ENCODE results near the gene THSD7A.
"Not testable (repeated sequence)": the region's sequence is repeated elsewhere in the genome, so short reads cannot be mapped to it uniquely, and the experiment has no call there.

Gene THSD7A

DNA sequence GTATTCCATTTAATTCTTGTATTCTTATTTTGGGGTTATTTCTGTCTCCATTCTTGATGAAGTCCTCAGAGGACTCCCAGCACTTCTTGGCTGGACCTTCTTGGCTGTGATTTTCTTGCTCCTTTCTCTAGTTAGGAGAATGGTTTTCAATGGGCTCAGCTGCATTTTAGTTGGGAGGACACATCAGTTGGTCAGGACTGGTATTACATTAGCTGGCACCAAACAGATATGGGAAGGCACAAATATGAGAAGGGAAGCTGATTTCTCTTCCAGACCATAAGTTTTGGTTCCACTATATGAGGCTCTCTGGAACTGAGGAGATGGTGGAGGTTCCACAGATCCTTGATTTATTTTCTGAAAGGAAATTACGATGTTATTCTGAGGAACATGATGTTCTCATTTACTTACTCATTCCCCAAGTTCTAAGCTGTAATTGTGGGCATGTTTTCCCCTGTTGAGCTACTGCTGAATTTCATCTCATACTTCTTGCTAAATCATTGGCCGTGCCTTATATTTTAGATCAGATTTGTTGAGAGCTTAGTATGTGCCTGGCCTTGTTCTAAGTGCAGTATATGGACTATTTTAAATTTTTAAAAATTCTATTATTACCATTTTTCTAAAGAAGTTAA lies 261.0 kb downstream of the THSD7A start:
- DNase-seq = no peak

DNA sequence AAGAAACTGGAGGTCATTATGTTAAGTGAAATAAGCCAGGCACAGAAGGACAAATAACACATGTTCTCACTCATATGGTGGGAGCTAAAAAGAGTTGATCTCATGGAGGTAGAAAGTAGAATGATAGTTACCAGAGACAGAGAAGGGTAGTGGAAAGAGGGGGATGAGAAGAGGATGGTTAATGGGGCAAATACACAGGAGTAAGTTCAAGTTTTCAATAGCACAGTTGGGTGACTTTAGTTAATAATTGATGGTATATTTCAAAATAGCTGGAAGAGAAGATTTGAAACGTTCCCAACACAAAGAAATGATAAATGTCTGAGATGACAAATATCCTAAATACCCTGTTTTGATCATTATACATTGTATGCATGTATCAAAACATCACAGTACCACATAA lies 261.8 kb downstream of the THSD7A start:
- no peak for DNase-seq

DNA sequence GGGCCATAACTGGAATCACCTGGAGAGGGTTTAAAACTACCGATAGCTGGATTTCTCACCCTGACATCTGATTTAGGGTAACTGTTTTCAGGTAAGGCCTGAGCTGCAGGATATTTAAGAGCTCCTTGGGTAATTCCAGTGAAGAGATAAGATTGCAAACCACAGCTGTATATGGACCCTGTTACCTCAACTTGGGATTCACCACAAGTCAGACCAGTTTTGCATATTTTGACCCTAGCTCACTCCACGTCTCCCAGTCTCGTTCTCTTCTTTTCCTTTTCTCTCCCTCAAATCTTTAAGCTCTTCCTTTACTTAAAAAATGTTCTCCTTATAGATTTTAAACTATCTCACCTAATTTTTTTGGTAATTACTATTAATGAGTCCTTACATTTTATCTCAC lies 264.4 kb downstream of the THSD7A start:
- no peak for DNase-seq

- DNase-seq = no peak
These were observed 274.4 kb downstream of the THSD7A start for GRCh38 chr7:11557627-11558026.

DNA sequence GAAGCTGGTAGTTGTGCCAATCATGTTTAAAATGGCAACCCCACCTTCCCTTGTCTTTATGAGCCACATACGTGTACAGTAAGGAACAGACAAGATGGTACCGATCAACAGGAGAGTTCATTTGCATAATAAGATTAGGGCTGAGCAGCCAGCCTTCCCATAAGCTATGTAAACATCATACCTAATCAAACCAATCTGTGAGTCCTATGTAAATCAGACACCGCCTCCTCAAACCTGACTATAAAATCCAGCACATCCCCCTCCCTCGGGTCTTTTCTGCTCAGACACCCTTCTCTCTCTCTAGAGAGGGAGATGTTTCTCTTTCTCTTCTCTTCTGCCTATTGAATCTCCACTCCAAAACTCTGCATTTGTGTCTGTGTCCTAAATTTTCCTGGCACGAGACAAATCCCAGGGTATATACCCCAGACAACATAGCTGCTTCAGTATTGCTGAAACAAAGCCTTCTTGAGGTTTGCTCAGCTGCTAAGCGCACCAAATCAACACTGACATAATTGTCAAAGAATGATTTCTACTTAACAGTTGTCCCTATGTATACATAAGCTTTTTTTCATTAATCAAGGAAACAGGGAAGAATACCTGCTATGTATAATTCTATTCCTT lies 279.2 kb downstream of the THSD7A start:
- no peak for DNase-seq

GRCh38 chr7:11551470-11551869 lies 280.5 kb downstream of the THSD7A start:
- no peak for DNase-seq

GRCh38 chr7:11548532-11548931 lies 283.5 kb downstream of the THSD7A start:
- DNase-seq = no peak

GRCh38 chr7:11541330-11541729 lies 290.7 kb downstream of the THSD7A start:
- DNase-seq = no peak

DNA sequence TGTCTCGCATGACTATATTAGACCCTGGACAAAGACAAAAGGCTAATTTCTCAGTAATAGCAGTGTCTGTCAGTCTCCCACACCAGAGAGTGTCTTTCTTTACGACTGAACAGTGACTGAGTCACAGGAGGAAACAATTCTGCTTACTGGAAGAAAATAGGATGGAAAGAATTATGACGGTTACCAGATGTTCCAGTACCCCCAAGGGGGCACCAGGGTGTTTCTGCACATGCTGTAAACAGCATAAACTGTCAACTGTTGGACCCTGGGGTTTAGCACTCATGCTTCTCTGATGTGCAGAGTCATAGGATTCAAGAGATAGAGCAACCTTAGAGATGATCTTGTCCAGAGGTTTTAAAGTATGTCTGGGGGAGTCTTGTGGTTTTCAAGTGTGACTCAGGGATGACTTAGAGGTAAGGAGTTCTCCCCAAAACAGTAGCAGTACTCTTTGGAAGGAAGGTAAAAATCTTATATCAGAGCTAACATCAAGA lies 291.7 kb downstream of the THSD7A start:
- no peak for DNase-seq

- no peak for DNase-seq
These were observed 292.1 kb downstream of the THSD7A start for GRCh38 chr7:11539853-11540252.

DNA sequence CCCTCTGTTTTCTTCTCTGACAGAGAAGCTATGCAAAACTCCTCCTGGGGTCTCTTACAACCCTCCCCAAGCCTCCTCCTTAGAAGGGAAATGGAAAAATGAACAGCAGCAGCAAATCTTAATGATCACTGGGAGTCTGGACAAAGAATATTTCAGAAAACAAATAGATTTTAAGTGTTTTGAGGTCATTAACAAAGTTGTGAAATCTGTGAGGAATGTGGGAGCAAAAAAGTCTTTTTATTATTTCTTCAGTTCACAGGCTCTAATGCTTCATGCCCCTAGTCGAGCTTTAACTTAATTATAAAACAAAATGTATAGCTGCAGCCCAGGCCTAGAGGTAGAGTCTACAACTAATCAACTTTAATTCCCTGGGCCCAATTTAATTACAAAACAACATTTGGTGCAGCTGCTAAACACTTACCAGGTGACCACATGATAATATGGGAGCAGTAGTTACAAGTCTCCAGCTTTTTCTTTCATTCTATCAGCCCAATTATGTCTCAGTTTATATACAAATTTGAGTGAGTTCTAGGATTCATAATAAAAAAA lies 293.2 kb downstream of the THSD7A start:
- DNase-seq = no peak

DNA sequence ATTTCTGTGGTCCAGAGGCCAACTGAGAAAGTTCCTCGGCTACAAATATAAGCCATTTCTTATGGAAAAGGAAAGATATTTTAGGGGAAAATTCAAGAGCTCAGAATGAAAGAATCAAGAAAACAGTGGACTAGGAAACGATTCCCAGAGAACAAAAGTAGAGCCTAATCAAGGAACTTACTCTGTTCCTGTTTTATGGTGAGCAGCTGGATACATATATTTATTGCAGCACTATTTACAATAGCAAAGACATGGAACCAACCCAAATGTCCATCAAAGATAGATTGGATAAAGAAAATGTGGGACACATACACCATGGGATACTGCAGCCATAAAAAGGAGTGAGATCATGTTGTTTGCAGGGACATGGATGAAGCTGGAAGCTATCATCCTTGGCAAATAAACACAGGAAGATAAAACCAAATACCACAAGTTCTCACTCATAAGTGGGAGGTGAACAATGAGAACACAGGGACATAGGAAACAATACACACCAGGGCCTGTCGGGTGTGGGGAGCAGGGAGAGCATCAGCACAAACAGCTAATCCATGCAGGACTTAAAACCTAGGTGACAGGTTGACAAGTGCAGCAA lies 298.7 kb downstream of the THSD7A start:
- no peak for DNase-seq

DNA sequence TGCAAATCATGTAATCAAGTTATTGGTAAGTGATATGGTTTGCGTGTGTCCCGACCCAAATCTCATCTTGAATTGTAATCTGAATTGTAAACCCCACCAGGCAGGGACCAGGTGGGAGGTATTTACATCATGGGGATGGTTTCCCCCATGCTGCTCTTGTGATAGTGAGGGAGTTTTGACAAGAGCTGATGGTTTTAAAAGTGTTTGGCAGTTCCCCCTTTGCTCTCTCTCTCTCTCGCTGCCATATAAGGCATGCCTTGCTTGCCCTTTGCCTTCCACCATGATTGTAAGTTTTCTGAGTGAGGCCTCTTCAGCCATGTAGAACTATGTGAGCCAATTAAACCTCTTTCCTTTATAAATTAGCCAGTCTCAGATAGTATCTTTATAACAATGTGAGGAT lies 302.6 kb downstream of the THSD7A start:
- no peak for DNase-seq

DNA sequence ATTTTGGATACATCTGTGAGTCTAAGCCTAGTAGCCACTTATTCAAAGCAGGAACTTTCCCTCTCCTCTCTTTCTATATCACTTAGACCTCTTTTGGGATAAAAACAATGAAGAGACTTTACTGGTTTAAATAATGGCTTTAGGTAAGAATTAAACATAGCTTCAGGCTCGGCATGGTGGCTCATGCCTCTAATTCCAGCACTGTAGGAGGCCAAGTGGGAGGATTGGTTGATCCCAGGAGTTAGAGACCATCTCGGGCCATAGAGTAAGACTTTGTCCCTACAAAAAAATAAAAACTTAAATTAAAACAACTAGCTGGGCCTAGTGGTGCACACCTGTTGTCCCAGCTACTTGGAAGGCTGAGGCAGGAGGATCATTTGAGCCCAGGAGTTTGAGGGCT lies 304.3 kb downstream of the THSD7A start:
- DNase-seq = no peak

DNA sequence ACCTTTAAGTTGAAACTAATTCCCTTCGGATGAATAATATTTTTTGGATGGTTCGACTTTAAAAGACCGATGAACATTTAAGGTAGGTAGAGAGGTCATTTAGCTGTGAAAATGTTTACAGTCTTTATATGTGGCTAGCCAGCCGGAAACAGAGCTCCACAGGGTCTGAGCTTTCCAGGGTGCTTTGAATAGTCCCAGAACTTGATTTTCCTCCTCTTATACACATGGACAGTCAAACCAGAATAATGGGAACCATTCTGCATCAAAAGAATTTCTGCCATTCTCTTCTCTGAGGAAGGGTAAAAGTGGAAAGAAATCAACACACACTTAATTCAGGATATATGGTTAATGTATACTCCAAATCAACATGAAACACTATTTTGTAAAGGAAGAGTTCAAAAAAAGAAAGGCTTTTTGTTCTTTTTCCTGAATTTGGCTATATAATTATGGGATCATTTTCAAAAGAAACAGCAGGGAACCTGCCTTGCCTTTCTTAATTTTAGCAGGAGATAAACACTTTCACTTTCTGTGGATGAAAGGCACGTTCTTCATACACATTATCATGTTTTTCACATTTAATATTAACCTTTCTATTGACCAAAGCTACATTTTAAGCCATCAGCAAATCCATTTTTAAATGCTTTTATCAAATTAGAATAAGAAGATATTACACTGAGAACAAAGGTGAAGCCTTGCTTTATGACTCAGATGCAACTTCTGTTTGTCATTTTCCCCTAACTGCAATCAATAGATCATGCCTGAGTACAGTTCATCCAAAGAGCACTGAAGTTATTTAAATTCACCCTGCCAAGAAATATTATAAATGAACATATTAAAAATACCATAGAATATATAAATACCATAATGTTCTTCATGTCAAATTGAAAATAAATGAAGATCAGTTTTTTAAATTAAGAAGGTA lies 307.3 kb downstream of the THSD7A start:
- no peak for DNase-seq

- DNase-seq = not testable (repeated sequence)
These were observed 310.0 kb downstream of the THSD7A start for GRCh38 chr7:11521964-11522499.

DNA sequence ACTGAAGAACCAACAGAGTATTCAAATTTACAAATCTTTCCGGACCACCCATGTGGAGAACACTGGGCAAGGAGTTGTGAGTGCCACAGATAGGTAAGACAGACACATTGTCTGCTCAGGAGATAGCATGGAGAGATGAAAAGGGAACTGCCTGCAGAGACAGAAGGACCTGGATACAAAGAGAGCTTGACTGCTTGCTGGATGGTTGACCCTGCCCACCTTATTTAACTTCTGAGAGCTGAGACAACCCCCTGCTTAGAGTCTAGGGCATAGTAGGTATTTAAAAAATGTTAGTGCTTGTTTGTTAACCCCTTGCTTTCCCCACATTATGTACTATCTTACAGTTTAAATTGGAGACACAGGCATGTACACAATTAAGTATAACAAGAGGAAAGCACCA lies 314.1 kb downstream of the THSD7A start:
- no peak for DNase-seq

DNA sequence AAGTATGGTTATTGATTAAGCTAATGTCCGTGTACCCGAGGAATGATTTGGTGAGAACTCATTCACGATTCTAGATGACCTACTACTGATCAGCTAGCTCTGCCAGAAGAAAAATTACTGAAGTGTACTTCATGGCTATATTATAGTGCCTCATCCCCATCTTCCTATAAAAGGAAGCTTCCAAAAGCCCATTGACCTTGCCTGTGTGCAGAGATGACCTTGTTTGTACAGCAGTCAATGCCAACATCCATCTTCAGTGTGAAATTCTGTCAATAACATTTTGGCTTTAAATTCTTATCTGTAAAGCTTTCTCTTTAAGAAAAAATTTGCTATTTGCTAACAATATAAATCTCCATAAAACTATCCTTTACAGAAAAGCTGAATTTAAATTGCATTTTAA lies 315.7 kb downstream of the THSD7A start:
- no peak for DNase-seq

- no peak for DNase-seq
These were observed 318.5 kb downstream of the THSD7A start for GRCh38 chr7:11513460-11513859.

DNA sequence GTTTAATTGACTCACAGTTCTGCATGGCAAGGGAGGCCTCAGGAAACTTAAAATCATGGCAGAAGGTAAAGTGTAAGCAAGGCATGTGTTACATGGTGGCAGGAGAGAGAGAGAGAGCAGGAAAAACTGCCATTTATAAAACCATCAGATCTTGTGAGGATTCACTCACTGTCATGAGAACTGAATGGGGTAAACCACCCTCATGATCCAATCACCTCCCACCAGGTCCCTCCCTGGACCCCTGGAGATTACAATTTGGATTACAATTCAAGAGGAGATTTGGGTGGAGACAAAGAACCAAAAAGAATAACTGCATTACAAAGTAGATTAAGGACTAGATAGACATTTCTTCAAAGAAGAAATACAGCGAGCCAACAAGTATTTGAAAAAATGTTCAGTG lies 324.1 kb downstream of the THSD7A start:
- no peak for DNase-seq

GRCh38 chr7:11506417-11506816 lies 325.6 kb downstream of the THSD7A start:
- no peak for DNase-seq

GRCh38 chr7:11505471-11505985 lies 326.5 kb downstream of the THSD7A start:
- no peak for DNase-seq

DNA sequence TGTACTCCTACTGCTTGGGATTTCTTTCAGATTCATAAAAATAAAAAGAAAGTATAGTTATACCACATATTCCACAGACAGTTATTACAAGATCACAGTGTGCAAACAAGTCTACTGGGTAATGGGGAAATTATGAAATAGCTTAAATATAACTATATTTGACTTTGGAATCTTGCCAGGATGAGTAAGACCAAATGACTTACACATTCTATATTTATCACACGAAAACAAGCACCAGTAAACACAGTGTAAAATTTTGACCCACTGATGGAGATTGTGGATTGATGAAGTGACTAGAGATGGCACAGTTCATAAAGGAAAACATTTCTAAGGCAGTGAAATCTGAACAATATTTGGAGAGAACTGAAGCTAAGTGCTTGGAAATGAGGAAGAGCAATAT lies 339.7 kb downstream of the THSD7A start:
- no peak for DNase-seq

Measured in activated naive CD4-positive, alpha-beta T cell treated with anti-CD3 and anti-CD28 coated beads, Interleukin-2, amount 50 U/mL, for 16 hours (primary cell).